HL-60 (cell line): Measurements from ENCODE around the gene ZNF181.

Source experiments
- CTCF ChIP-seq: IDR thresholded peaks from one replicate; pipeline ENCODE4 v1.5.1; 2011; ENCODE audit warnings: low read length, control low read depth, inconsistent platforms; ENCODE audit not compliant: insufficient read depth
- GABPA ChIP-seq: IDR thresholded peaks from 2 replicates; pipeline ENCODE4 v1.6.1; 2012; ENCODE audit warnings: low read depth
- POLR2AphosphoS5 ChIP-seq: IDR thresholded peaks from 2 replicates; pipeline ENCODE4 v1.6.1; 2012; ENCODE audit warnings: low read depth
- REST ChIP-seq: IDR thresholded peaks from 2 replicates; pipeline ENCODE4 v1.6.1; 2012; ENCODE audit warnings: low read depth; ENCODE audit not compliant: insufficient replicate concordance
- SPI1 ChIP-seq: IDR thresholded peaks from 2 replicates; pipeline ENCODE4 v1.6.1; 2012; ENCODE audit warnings: low read depth, mild to moderate bottlenecking, borderline replicate concordance

GRCh38 chr19:34794066-34794960, 60.3 kb downstream of the ZNF181 start:
- TF ChIP-seq POLR2AphosphoS5 (no peak), CTCF (no peak), GABPA (no peak), REST (no peak), SPI1 (no peak)
